Natural killer cell (primary cell): ENCODE results near the gene BCHE. TPM values are rescaled to one million over a fixed set of nuclear protein-coding genes. Genes with fewer than 3 reads are reported as not detected.

Experiments
- ATAC-seq, 3 donors: fragments of 150-1000 bp in 2 of 3; fragments of 200-7000 bp in 1 of 3; cut with Tn5 transposase; 1 replicate in 1 of 3; 2 replicates in 2 of 3; pipeline ENCODE4 v1.10.0; 2021; ENCODE audit warnings: mild to moderate bottlenecking in 2 of 3, moderate library complexity in 2 of 3
- DNase-seq, 2 donors: peaks; one replicate each; pipeline versions ENCODE4 v3.0.0 to v3.0.0-alpha.2; 2013 to 2021; ENCODE audit warnings: mixed read lengths in 1 of 2
- H3K27ac ChIP-seq: one replicate; pipeline ENCODE4 v1.5.1; 2013; ENCODE audit warnings: mild to moderate bottlenecking, low read length
- H3K27me3 ChIP-seq: one replicate; pipeline ENCODE4 v1.6.1; 2013; ENCODE audit warnings: low read length; ENCODE audit not compliant: control insufficient read depth, insufficient read depth
- H3K36me3 ChIP-seq: one replicate; pipeline ENCODE4 v1.6.1; 2013; ENCODE audit warnings: low read length; ENCODE audit not compliant: control insufficient read depth, insufficient read depth
- H3K4me1 ChIP-seq: one replicate; pipeline ENCODE4 v1.6.1; 2013; ENCODE audit warnings: low read length; ENCODE audit not compliant: control insufficient read depth, insufficient read depth
- H3K4me3 ChIP-seq: one replicate; pipeline ENCODE4 v1.5.1; 2013; ENCODE audit warnings: low read length
- H3K9me3 ChIP-seq: one replicate; pipeline ENCODE4 v1.6.1; 2013; ENCODE audit warnings: low read length; ENCODE audit not compliant: control insufficient read depth, insufficient read depth
- H3K27ac Mint-ChIP-seq, 2 donors: one replicate each; pipeline ENCODE4 v1.8.0; 2022; ENCODE audit warnings: mild to moderate bottlenecking in 2 of 2, mixed read lengths in 2 of 2, moderate library complexity in 1 of 2
- H3K27me3 Mint-ChIP-seq, 2 donors: one replicate each; pipeline ENCODE4 v1.8.0; 2022; ENCODE audit warnings: low read depth in 2 of 2, mixed read lengths in 2 of 2
- H3K36me3 Mint-ChIP-seq: one replicate; pipeline ENCODE4 v1.8.0; 2022; ENCODE audit warnings: mixed read lengths
- H3K4me1 Mint-ChIP-seq, 2 donors: one replicate each; pipeline ENCODE4 v1.8.0; 2022; ENCODE audit warnings: mixed read lengths in 2 of 2
- H3K4me3 Mint-ChIP-seq: one replicate; pipeline ENCODE4 v1.8.0; 2022; ENCODE audit warnings: mild to moderate bottlenecking, moderate library complexity, mixed read lengths
- H3K9me3 Mint-ChIP-seq, 2 donors: one replicate each; pipeline ENCODE4 v1.8.0; 2022; ENCODE audit warnings: mixed read lengths in 2 of 2
- WGBS: methylation state at CpG from one replicate; pipeline ENCODE4 v1.1.7; 2013; ENCODE audit warnings: missing lambda C conversion rate; ENCODE audit not compliant: insufficient coverage; 5-methylcytosine and 5-hydroxymethylcytosine counted together
- intact Hi-C: fragments of 100-400 bp; cut with micrococcal nuclease; formaldehyde crosslinking; loops from one replicate; pipeline ENCODE4 v1.14.2; 2022
- total RNA-seq, 4 donors: library from RNA; stranded (reverse); fragments of 120-200 nt in 1 of 4; gene quantifications; one replicate each; pipeline versions ENCODE4 v1.2.3 to v1.2.4, GENCODE V29; 2013 to 2022
- TF ChIP-seq, protein P1 (sequence below): fragments of 200-600 bp; IDR thresholded peaks from one replicate; pipeline ENCODE4 v1.8.0; 2022; ENCODE audit warnings: antibody characterized with exemption

The BCHE gene
- total RNA-seq, 3 donors from 2014 or later (not counting 1 experiment from before 2014, with no cell fraction given), result not detected

DNA sequence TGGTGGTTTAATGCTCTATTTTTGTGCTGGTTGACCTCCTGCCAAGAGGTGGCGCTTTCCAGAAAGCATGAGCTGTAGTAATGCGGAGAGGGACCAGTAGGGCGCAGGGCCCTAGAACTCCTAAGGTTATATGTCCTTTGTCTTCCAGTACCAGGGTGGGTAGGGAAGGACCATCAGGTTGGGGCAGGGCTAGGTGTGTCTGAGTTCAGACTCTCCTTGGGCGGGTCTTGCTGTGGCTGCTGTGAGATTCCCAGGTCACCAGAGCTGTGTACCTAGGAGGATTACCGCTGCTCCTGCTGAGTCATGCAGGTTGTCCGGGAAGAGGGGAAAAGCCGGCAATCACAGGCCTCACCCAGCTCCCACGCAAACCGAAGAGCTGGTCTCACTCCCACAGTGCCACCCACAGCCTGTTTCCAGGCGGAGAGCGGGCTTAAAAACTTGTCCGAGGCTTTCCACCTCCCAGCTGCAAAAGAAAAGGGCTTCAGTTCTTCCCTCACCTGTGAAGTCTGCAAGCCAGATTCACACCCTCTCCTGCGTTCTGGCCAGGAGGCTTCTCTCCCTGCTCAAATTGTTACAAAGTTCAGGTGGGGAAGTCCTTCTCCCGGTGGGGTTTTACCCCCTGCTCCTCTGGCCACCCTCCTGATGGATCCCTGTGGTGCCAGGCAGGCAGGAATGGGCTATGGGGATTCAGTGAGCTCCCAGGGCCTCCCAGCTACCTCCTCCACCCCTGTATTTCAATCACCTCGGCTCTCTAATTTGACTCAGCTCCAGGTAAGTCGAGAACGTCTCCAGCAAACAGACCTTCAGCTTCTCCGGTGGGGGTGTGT is 37.7 kb upstream of the BCHE start:
- Histone ChIP-seq H3K36me3 (no peaks in the 10 kb centered on the region), H3K9me3 (peaks cover 15% of the 10 kb centered on the region), H3K27ac (no peak overlapping the region), H3K4me1 (no peaks in the 10 kb centered on the region), H3K27me3 (no peaks in the 10 kb centered on the region), H3K4me3 (no peak overlapping the region)
- no peak overlapping the region for H3K27ac Mint-ChIP-seq
- WGBS, result 76% methylated on average over 17 of the region's 18 CpGs
- H3K9me3 Mint-ChIP-seq, result peaks cover 7 to 25% of the 10 kb centered on the region in 2 donors
- ATAC-seq (no peak), DNase-seq (no peak)
- H3K4me3 Mint-ChIP-seq, result no peak overlapping the region
- peaks cover 7% of the 10 kb centered on the region for H3K36me3 Mint-ChIP-seq
- intact Hi-C loops, result no loop called here
- TF ChIP-seq, protein P1, sequence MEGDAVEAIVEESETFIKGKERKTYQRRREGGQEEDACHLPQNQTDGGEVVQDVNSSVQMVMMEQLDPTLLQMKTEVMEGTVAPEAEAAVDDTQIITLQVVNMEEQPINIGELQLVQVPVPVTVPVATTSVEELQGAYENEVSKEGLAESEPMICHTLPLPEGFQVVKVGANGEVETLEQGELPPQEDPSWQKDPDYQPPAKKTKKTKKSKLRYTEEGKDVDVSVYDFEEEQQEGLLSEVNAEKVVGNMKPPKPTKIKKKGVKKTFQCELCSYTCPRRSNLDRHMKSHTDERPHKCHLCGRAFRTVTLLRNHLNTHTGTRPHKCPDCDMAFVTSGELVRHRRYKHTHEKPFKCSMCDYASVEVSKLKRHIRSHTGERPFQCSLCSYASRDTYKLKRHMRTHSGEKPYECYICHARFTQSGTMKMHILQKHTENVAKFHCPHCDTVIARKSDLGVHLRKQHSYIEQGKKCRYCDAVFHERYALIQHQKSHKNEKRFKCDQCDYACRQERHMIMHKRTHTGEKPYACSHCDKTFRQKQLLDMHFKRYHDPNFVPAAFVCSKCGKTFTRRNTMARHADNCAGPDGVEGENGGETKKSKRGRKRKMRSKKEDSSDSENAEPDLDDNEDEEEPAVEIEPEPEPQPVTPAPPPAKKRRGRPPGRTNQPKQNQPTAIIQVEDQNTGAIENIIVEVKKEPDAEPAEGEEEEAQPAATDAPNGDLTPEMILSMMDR, result no peak
- no peaks in the 10 kb centered on the region for H3K27me3 Mint-ChIP-seq
- no peaks in the 10 kb centered on the region for H3K4me1 Mint-ChIP-seq

DNA sequence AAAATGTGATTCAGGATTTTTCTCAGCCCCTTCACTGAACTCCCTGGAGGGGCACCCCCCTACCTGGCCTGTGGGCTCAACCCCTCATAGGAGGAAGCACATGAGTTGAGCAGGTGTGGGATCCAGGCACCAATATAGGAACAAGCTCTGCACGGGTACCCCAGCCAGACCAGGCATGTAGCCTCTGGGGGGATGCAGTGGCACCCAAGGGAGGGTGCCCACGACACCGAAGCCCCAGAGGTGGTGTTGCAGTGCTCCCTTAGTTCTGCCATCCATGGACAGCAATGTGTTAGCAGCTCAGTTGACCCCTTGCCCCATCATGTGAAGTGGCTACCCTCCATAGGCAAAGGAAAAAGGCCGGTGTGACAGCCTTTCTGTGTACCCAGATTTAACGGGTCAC is 30.9 kb upstream of the BCHE start:
- Mint-ChIP-seq H3K4me3 (no peak overlapping the region), H3K4me1 (no peaks in the 10 kb centered on the region), H3K27ac (no peak overlapping the region), H3K27me3 (no peaks in the 10 kb centered on the region), H3K9me3 (peaks cover 12 to 24% of the 10 kb centered on the region in 2 donors), H3K36me3 (peaks cover 7% of the 10 kb centered on the region)
- ATAC-seq (no peak), DNase-seq (no peak)
- no peak overlapping the region for H3K4me3 ChIP-seq
- no peaks in the 10 kb centered on the region for H3K9me3 ChIP-seq
- H3K4me1 ChIP-seq, result no peaks in the 10 kb centered on the region
- H3K27ac ChIP-seq, result no peak overlapping the region
- intact Hi-C loops, result no loop called here
- H3K36me3 ChIP-seq, result no peaks in the 10 kb centered on the region
- WGBS, result 81% methylated on average over 5 of the region's 5 CpGs
- TF ChIP-seq, protein P1, result no peak
- no peaks in the 10 kb centered on the region for H3K27me3 ChIP-seq

DNA sequence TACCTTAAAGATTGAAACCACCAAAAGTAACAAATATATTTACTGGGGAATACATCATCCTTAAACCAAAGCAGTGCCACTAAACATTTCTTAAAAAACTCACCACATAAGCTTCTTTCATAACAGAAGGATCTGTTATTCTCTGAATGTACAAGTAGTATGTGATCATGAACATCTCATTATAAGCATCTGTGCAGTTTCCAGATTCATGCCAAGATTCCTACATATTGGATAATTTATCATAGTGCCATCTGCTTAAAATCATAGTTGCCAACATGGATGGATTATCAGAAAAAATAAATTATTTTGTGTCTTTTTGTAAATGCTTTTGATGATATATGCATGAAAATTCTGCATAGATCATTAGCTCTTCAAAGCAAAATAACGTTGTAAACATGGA is 21.8 kb upstream of the BCHE start:
- H3K4me1 Mint-ChIP-seq, result no peaks in the 10 kb centered on the region
- intact Hi-C loops, result no loop called here
- no peaks in the 10 kb centered on the region for H3K27me3 Mint-ChIP-seq
- DNase-seq, result no peak
- no peaks in the 10 kb centered on the region for H3K36me3 Mint-ChIP-seq
- H3K9me3 Mint-ChIP-seq, result peaks cover 0 to 12% of the 10 kb centered on the region in 2 donors
- no CpG with 5 or more reads among the region's 1 CpG for WGBS
- no peaks in the 10 kb centered on the region for H3K36me3 ChIP-seq
- H3K27ac ChIP-seq, result no peak overlapping the region
- no peak for ATAC-seq
- H3K27ac Mint-ChIP-seq, result no peak overlapping the region
- no peaks in the 10 kb centered on the region for H3K9me3 ChIP-seq
- H3K27me3 ChIP-seq, result no peaks in the 10 kb centered on the region
- H3K4me3 Mint-ChIP-seq, result no peak overlapping the region
- H3K4me1 ChIP-seq, result no peaks in the 10 kb centered on the region
- TF ChIP-seq, protein P1, result no peak
- no peak overlapping the region for H3K4me3 ChIP-seq

DNA sequence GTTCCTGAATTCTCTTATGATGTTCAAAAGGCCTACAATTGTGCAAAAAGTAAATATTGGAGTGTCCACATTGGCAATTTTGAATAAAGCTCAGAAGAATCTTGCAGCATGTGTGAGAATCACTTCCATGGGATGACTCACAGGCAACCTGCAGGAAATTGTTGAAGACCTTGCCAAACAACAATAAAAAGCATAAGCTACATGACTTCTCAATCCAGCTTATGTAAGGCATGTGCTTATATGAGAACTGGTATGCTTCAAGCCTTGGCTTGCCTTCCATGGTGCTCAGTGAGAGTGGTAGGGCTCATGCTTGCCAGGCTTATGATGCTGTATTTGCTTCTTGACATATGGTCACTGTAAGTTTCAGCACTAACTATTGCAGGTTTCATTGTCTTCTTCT is 18.4 kb upstream of the BCHE start:
- H3K4me1 Mint-ChIP-seq, result no peaks in the 10 kb centered on the region
- no peak overlapping the region for H3K4me3 Mint-ChIP-seq
- no peak overlapping the region for H3K27ac ChIP-seq
- H3K27me3 ChIP-seq, result no peaks in the 10 kb centered on the region
- ATAC-seq (no peak), DNase-seq (no peak)
- H3K27ac Mint-ChIP-seq, result no peak overlapping the region
- no peaks in the 10 kb centered on the region for H3K9me3 ChIP-seq
- TF ChIP-seq, protein P1, result no peak
- no peaks in the 10 kb centered on the region for H3K36me3 Mint-ChIP-seq
- no peaks in the 10 kb centered on the region for H3K4me1 ChIP-seq
- no peak overlapping the region for H3K4me3 ChIP-seq
- H3K36me3 ChIP-seq, result no peaks in the 10 kb centered on the region
- intact Hi-C loops, result no loop called here
- H3K9me3 Mint-ChIP-seq, result peaks cover 0 to 5% of the 10 kb centered on the region in 2 donors
- no peaks in the 10 kb centered on the region for H3K27me3 Mint-ChIP-seq
